CD4-positive, alpha-beta T cell treated with Interleukin-15 for 4 hours (primary cell): ENCODE measurements around the gene IFT52.

Experiments used
- DNase-seq: peaks from one replicate; pipeline ENCODE4 v3.0.0-alpha.2; 2020; ENCODE audit warnings: low spot score

IFT52 gene

DNA sequence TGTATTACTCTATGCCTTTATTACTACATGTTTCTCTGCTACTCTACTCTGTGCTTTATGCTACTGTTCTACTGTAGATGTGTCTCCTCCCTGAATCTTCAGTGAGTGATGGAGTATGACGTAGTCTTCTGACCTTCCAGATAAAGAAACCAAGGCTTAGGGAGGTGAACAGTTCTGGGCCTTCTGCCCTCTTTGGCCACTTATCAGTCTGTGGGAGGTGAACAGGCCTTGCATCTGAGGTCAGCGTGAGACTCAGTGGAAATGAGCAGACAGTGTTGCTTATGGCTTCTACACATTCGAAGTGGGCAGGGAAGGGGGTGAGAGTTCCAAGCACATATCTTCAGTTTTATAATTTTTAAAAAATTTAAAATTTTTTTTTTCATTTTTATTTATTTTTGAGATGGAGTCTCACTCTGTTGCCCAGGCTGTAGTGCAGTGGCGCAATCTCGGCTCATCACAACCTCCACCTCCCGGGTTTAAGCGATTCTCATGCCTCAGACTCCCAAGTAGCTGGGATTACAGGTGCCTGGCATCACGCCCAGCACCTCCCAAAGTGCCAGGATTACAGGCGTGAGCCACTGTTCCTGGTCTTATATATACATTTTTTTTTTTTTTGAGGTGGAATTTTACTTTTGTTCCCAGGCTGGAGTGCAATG is 100.3 kb downstream of the IFT52 start:
- no peak for DNase-seq

- peak; percentile 42 for DNase-seq
These were observed 101.3 kb downstream of the IFT52 start for GRCh38 chr20:43691928-43692524.

DNA sequence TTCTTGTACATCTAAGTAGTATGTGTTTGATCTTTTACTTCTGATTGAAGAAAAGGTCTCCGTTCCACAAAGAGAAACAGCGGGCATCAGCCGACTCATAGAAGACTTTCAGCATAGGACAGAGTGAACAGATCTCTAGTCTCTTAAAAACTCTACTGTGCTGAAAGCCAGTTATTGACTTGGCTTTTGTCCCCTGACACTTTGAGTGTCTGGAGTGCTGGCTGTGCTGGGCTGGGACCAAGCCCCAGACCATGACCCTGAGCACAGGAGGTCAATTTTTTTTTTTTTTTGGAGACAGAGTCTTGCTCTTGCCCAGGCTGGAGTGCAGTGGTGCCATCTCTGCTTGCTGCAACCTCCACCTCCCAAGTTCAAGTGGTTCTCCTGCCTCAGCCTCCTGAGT is 104.0 kb downstream of the IFT52 start:
- no peak for DNase-seq

DNA sequence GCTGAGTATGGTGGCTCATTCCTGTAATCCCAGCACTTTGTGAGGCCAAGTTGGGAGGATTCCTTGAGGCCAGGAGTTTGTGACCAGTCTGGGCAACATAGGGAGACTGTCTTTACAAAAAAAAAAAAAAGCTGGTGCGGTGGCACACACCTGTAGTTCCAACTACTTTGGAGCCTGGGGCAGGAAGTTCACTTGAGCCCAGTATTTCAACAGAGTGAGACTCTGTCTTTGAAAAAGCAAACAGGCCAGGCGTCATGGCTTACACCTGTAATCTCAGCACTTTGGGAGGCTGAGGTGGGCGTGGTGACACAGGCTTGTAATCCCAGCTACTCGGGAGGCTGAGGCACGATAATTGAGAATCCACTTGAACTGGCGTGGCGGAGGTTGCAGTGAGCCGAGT is 104.8 kb downstream of the IFT52 start:
- no peak for DNase-seq
